Bronchial epithelial cell (primary cell): ENCODE results near the gene KMT2E. TPM values are rescaled to one million over a fixed set of nuclear protein-coding genes. Genes with fewer than 3 reads are reported as not detected.

ENCODE experiments used
- DNase-seq: peaks from one replicate; pipeline ENCODE4 v3.0.0-alpha.2; 2010; ENCODE audit warnings: low read depth
- FAIRE-seq: peaks from 2 replicates; lab custom pipeline; 2011; peaks lifted over from hg19 to GRCh38; lab: Jason Lieb, UNC
- H3K27me3 ChIP-seq: 2 replicates; pipeline ENCODE4 v1.5.1; 2011; ENCODE audit warnings: low read length; ENCODE audit not compliant: control insufficient read depth, insufficient read depth
- H3K36me3 ChIP-seq: 2 replicates; pipeline ENCODE4 v1.5.1; 2011; ENCODE audit warnings: low read length; ENCODE audit not compliant: control insufficient read depth, insufficient read depth
- H3K4me3 ChIP-seq: 2 replicates; pipeline ENCODE4 v1.5.1; 2011; ENCODE audit warnings: mild to moderate bottlenecking, low read depth, low read length, control low read depth
- total RNA-seq: library from RNA; depleted of rRNA; stranded (reverse); fragments of >200 nt; gene quantifications from 2 replicates; pipeline ENCODE4 v1.2.1, GENCODE V29; 2014
- TF ChIP-seq, protein P1 (sequence below): IDR thresholded peaks from 2 replicates; pipeline ENCODE4 v1.5.1; 2011; ENCODE audit warnings: mild to moderate bottlenecking, moderate library complexity, low read length, control low read depth, inconsistent platforms; ENCODE audit not compliant: insufficient read depth, severe bottlenecking

KMT2E gene
- total RNA-seq, 1 donor from 2014 or later: 79.8 TPM

DNA sequence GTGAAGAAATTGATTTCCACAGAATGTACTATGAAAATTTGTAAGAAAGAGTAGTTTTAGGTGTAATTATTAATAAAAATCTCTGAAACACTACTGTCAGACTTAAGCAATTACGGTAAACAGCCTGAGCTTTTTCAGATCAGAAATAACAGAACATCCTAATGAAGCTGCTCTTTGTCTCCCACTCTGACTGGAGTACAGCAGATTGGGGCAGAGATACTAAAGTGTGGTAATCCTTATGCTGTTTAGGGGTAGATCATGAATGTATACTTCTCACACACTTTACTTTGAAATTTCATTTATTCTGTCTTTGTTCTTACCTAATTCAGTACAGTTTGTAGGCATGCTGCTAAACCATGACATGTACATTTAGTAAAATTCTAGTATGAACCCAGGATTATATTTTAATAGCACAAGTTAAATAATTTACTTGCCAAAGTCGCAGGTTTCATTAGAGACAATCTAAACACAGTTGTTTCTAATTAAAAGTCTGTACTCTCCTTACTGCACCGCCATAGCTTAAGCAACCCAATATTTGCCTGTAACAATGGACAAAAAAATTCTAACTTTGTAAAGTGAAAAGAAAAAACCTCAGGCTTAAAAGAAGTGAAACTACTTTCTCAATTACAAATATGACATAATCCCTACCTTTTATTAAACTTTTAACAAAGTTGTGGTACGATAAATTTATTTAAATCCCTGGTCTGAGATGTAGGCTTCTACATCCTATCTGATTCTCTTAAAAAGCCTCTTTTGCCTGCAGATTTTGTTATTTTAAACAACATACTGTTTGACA is 88.8 kb downstream of the KMT2E start:
- DNase-seq (no peak), FAIRE-seq (no peak)
- peaks cover 8% of the 10 kb centered on the region for H3K36me3 ChIP-seq
- H3K27me3 ChIP-seq: no peaks in the 10 kb centered on the region
- TF ChIP-seq, protein P1, sequence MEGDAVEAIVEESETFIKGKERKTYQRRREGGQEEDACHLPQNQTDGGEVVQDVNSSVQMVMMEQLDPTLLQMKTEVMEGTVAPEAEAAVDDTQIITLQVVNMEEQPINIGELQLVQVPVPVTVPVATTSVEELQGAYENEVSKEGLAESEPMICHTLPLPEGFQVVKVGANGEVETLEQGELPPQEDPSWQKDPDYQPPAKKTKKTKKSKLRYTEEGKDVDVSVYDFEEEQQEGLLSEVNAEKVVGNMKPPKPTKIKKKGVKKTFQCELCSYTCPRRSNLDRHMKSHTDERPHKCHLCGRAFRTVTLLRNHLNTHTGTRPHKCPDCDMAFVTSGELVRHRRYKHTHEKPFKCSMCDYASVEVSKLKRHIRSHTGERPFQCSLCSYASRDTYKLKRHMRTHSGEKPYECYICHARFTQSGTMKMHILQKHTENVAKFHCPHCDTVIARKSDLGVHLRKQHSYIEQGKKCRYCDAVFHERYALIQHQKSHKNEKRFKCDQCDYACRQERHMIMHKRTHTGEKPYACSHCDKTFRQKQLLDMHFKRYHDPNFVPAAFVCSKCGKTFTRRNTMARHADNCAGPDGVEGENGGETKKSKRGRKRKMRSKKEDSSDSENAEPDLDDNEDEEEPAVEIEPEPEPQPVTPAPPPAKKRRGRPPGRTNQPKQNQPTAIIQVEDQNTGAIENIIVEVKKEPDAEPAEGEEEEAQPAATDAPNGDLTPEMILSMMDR: no peak
- H3K4me3 ChIP-seq: no peak overlapping the region

DNA sequence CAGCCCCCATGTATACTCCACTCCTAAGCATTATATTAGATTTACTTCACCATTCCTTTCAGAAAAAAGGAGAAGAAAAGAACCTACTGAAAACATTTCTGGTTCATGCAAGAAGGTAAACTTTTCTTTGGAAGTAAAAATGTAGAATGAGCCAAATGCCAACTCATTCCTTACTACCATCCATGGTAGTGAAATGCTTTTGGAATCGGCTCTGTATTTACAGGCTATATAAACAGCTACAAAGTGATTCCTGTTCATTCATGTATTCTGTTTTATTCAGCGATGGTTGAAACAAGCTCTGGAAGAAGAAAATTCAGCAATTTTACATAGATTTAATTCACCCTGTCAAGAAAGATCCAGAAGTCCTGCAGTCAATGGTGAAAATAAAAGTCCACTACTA is 91.6 kb downstream of the KMT2E start:
- H3K4me3 ChIP-seq: no peak overlapping the region
- no peaks in the 10 kb centered on the region for H3K27me3 ChIP-seq
- DNase-seq (no peak), FAIRE-seq (no peak)
- TF ChIP-seq, protein P1: no peak
- peaks cover 19% of the 10 kb centered on the region for H3K36me3 ChIP-seq

DNA sequence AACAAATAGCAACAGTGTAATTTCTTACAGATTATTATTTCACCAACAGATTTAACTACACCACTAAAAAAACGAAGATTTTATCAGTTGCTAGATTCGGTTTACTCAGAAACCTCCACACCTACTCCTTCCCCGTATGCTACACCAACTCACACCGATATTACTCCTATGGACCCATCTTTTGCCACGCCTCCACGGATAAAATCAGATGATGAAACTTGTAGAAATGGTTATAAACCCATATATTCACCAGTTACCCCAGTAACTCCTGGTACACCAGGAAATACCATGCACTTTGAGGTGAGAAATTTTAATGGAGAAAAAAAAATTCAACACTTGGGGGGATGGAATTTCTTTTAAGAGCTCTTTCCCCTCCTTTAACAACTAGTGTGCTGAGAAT is 92.5 kb downstream of the KMT2E start:
- peaks cover 19% of the 10 kb centered on the region for H3K36me3 ChIP-seq
- TF ChIP-seq, protein P1: no peak
- DNase-seq (no peak), FAIRE-seq (no peak)
- no peaks in the 10 kb centered on the region for H3K27me3 ChIP-seq
- no peak overlapping the region for H3K4me3 ChIP-seq

DNA sequence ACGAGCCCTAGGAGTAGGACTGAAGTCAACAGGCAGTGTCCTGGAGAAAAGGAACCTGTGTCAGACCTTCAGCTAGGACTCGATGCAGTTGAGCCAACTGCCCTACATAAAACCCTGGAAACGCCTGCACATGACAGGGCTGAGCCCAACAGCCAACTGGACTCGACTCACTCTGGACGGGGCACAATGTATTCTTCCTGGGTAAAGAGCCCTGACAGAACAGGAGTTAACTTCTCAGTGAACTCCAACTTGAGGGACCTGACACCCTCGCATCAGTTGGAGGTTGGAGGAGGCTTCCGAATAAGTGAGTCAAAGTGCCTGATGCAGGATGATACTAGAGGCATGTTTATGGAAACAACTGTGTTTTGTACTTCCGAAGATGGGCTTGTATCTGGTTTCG is 93.5 kb downstream of the KMT2E start:
- DNase-seq: no peak
- Histone ChIP-seq H3K4me3 (no peak overlapping the region), H3K36me3 (peaks cover 19% of the 10 kb centered on the region), H3K27me3 (no peaks in the 10 kb centered on the region)
- TF ChIP-seq, protein P1: no peak
- no peak for FAIRE-seq

DNA sequence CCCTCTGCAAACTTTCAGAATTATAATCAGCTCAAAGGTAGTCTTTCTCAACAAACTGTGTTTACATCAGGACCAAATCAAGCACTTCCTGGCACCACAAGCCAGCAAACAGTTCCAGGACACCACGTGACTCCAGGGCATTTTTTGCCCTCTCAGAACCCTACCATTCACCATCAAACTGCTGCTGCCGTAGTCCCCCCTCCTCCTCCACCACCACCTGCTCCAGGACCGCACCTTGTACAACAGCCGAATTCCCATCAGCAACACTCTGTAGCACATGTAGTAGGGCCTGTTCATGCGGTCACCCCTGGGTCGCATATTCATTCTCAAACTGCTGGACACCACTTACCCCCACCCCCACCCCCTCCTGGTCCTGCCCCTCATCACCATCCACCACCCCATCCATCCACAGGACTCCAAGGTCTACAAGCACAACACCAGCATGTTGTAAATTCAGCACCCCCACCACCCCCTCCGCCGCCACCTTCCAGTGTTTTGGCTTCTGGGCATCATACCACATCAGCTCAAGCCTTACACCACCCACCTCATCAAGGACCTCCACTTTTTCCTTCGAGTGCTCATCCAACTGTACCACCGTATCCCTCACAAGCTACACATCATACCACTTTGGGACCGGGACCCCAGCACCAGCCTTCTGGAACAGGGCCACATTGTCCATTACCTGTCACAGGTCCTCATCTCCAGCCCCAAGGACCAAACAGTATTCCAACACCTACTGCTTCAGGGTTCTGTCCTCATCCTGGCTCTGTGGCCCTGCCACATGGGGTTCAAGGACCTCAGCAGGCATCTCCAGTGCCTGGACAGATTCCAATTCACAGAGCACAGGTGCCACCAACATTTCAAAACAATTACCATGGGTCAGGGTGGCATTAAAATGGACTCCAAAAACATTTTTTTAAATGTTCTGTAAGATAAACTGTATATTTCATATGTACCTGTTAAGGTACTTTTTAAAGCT is 98.7 kb downstream of the KMT2E start:
- FAIRE-seq: no peak
- no peak overlapping the region for H3K4me3 ChIP-seq
- no peak for DNase-seq
- H3K27me3 ChIP-seq: no peaks in the 10 kb centered on the region
- TF ChIP-seq, protein P1: no peak
- H3K36me3 ChIP-seq: peaks cover 17% of the 10 kb centered on the region
